ENCODE measurements around the gene DOCK4. TPM values are rescaled to one million over a fixed set of nuclear protein-coding genes. Genes with fewer than 3 reads are reported as not detected.

The DOCK4 gene
- total RNA-seq, 1 experiment from 2014 or later, result 20.4 TPM

GRCh38 chr7:111753968-111754367 lies 452.2 kb downstream of the DOCK4 start (continued):
- TF ChIP-seq PRDM15 (CRISPR knock-in tag; IDR thresholded peaks at IDR 0.05) (no peak), RELA (CRISPR knock-in tag; IDR thresholded peaks at IDR 0.05; ENCODE audit: borderline replicate concordance) (no peak), NR2C2 (CRISPR knock-in tag; IDR thresholded peaks at IDR 0.05) (no peak)

- peak; percentile 80 for DNase-seq (ENCODE audit: low spot score)
- Mint-ChIP-seq H3K27me3 (ENCODE audit: low read depth) (no peaks in the 10 kb centered on the region), H3K4me1 (peaks cover 7% of the 10 kb centered on the region), H3K36me3 (peaks cover 7% of the 10 kb centered on the region; the same call in 1 of the 2 replicates), H3K9me3 (0 out of 2 replicates have a peak, but pooled peaks cover 7% of the 10 kb centered on the region), H3K4me3 (no peak overlapping the region), H3K27ac (no peak overlapping the region)
- TF ChIP-seq CTCF (IDR thresholded peaks at IDR 0.05), result peak; percentile 82
- TF ChIP-seq E2F5 (CRISPR knock-in tag; IDR thresholded peaks at IDR 0.05), result no peak
- peak; percentile 81 for ATAC-seq
- CTCF ChIA-PET, result interaction anchor here (0.6 to 2.4 kb wide), 16 partner anchors 10 to 784 kb away, joined by 3 to 15 read pairs (median 4); no protein-coding TSS in a partner anchor
- POLR2A ChIA-PET, result interaction anchor here (0.6 kb wide), 1 partner anchor 1390 kb away, joined by 4 read pairs; no protein-coding TSS in a partner anchor
Observed at GRCh38 chr7:111752022-111752582, 454.1 kb downstream of the DOCK4 start.

GRCh38 chr7:111750878-111751277 lies 455.3 kb downstream of the DOCK4 start:
- no peak for DNase-seq (ENCODE audit: low spot score)
- CTCF ChIA-PET, result no interaction called here
- H3K36me3 Mint-ChIP-seq, result peaks cover 13% of the 10 kb centered on the region; the same call in 1 of the 2 replicates
- no peaks in the 10 kb centered on the region for H3K27me3 Mint-ChIP-seq (ENCODE audit: low read depth)
- H3K4me1 Mint-ChIP-seq, result no peaks in the 10 kb centered on the region
- H3K4me3 Mint-ChIP-seq, result no peak overlapping the region
- H3K27ac Mint-ChIP-seq, result no peak overlapping the region
- 0 out of 2 replicates have a peak, but pooled peaks cover 7% of the 10 kb centered on the region for H3K9me3 Mint-ChIP-seq
- POLR2A ChIA-PET, result no interaction called here
- no peak for ATAC-seq
- TF ChIP-seq SMAD3 (CRISPR knock-in tag; IDR thresholded peaks at IDR 0.05; ENCODE audit: borderline replicate concordance) (no peak), CBFB (CRISPR knock-in tag; IDR thresholded peaks at IDR 0.05; ENCODE audit: low read depth) (no peak), STAT6 (CRISPR knock-in tag; conservative IDR thresholded peaks at IDR 0.05; ENCODE audit: low read depth) (no peak), ZSCAN18 (CRISPR knock-in tag; IDR thresholded peaks at IDR 0.05) (no peak), CREM (CRISPR knock-in tag; IDR thresholded peaks at IDR 0.05) (no peak), RORB (CRISPR knock-in tag; IDR thresholded peaks at IDR 0.05) (no peak), ZBTB43 (CRISPR knock-in tag; IDR thresholded peaks at IDR 0.05) (no peak), TEAD4 (CRISPR knock-in tag; IDR thresholded peaks at IDR 0.05) (no peak), ZNF512 (CRISPR knock-in tag; IDR thresholded peaks at IDR 0.05; ENCODE audit: borderline replicate concordance) (no peak), EMX1 (CRISPR knock-in tag; IDR thresholded peaks at IDR 0.05) (no peak), USF2 (CRISPR knock-in tag; IDR thresholded peaks at IDR 0.05) (no peak), NFYB (CRISPR knock-in tag; conservative IDR thresholded peaks at IDR 0.05; ENCODE audit: low read depth) (no peak), GABPB1 (CRISPR knock-in tag; IDR thresholded peaks at IDR 0.05) (no peak)
